Amniotic epithelial cell (primary cell): Measurements from ENCODE around the gene TBC1D8B.

Source experiments
- DNase-seq: peaks from one replicate; pipeline ENCODE4 v3.0.0-alpha.2; 2010; ENCODE audit warnings: low read depth

Gene TBC1D8B

DNA sequence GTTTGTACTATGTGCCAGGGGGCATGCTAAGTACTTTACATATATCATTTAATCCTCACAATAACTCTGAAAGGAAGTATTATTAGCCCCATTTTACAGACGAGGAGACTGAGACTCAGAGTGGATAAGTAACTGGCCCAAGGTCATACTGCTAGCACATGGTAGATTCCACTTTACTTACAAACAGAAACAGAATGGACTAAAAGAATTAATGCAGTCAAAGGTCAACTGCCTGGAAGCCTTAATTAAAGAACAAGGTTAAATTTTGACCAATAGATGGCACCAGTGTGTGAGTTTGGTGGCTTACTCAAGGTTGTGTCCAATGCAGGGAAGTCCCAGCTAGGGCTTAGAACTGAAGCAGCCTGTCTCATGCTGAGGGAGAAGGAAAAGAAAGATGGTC, 96.0 kb downstream of the TBC1D8B start:
- DNase-seq, result peak; percentile 63

DNA sequence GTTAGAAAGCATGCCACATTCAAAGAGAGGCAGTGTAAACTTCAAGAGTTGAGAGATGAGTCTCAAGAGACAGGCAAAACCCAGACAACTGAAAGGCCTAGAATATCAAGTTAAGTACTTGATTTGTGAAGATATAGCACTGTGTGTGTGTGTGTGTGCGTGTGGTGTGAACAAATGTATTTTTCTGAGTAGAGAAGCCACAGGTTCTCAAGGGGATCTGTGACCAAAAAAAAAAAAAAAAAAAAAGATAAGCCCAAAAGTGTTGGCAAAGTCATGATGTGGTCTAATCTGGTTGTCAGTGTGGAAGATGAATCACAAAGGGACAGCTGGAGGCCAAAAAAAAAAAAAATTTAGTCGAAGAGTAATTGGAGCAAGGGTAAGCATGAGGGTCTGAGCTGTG, 96.8 kb downstream of the TBC1D8B start:
- DNase-seq, result no peak

DNA sequence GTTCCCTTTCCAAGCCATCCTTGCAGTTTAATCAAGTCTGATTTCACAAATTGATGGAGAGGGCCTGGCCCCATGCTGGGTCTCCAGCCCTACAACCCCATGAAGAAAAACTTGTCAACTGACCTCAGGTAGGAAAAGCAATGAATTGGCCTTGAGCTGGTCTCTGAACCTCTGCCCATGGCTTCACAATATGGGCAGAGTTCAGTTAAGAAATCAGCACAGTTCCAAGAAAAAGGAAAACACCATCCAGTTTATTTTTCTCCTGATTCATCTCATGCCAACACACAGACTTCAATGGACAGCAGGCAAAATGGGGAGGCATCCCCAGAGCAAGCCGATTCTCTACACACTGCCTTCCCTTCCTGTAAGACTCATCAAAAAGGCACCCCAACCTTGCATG, 97.4 kb downstream of the TBC1D8B start:
- no peak for DNase-seq

DNA sequence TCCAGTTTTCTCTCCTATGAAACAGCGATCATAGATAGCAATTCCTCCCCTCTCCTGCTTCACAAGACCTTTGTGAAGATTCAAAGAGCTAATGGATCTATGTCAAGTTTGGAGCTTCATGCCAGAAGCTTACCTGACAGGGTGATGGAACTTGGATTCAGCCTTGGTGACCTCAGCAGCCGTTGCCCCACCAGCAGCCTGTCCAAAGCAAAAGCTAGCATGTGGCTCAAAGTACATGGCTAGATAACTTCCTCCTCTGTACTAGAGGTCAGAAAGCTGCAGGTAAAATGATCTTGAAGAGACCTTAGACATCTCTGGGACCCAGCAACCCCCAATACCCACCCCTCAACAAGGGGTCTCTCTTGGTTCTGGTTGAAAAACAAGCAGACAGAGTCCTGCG, 98.9 kb downstream of the TBC1D8B start:
- DNase-seq, result no peak

DNA sequence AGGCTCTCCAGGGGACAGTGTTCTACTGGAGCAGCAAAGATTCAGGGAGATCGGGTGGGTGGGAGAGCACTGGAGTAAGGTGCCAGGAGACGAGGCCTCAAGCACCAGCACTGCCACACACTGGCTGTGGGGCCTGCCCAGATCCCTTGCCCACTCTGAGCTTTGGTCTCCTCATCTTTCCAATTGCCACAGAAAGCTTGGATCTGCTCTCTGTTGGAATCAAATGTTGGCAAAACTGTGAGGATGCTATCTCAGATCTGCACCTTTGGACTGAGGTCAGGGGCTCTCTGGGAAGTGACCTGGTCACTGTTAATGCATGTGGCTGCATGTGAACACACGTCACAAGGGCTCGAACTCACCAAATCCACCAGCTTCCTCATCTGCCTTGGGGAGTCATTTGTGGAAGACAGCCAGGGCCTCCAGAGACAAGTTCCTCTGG, 99.3 kb downstream of the TBC1D8B start:
- DNase-seq, result no peak

DNA sequence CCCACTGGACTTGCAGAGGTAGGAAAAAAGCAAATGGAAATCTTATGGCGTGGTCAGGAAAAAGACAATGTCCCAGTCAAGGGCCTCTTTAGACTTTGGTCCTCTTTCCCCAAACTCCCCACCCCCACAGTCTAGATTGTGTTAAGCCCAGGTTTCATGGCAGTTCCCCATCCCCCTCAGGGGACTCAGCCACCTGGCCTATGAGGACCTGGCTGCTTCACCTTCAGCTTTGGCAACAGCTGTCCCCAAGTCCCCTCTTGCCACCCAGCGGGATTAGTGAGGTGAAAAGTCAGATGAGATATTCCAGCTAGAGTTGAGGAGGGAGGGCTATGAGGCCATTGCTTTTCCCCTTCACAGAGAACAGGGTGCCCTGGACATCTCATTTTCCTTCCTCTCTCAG, 100.2 kb downstream of the TBC1D8B start:
- DNase-seq, result no peak

DNA sequence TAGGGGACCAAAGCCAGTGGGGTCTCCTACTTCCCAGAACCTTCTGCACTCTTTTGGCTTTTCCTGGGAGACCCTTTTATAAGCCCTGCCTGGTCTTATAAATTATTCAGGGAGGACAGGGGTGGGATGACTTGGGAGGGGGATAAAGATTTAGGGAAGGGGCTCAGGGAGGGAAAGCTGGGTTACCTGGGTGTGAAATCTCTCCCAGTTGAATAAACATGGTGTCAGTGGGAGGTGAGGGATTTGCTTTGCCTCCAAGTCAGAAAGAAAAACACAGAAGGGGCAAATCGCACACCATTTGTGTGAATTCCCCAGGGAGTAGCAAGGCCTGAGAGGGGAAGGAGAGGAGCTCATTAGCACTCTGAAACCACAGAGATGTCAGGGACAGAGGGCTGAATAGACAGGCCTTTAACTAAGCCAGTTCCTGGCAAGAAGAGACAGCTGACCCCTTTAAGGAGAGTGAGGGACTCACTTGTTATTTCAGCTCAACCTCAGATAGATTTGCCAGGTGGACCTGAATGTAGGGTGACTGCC, 100.9 kb downstream of the TBC1D8B start, which contains the start of gene RIPPLY1:
Gene RIPPLY1, minus strand, starts transcription at position 51 of the 534 bp plus-strand sequence. CDS start 54 bp downstream, outside the sequence.
- DNase-seq, result no peak

DNA sequence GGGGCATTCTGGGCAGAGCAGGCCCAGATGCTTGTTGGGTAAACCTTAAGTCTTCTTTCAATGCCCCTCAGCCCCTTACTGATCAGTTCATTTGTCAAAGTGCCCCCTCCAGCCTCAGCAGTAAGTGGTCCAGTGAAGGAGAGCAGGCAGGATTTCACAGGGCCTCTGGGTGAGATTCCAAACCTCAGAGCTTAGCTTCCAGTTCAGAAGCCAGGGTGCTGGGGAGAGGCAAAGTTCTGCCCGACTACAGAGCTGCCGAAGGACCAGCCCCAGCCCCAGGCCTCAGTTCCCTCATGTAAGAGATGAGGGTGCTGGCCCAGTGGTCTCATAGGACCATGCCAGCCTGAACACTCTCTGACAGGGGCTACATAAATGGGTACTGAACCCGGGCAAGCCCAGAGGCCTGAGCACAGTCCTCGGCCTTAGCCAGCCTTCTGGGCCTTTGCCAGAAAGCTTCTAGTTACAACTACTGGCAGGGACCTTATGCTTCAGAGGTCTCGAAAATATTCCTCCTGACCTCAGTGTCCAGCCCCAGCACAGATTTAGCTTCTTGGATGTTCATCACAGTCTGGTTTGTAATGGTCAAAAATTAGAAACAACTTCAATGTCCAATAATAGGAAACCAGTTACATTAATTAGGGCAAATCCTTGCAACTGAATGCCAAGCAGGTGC, 101.5 kb downstream of the TBC1D8B start:
- no peak for DNase-seq

DNA sequence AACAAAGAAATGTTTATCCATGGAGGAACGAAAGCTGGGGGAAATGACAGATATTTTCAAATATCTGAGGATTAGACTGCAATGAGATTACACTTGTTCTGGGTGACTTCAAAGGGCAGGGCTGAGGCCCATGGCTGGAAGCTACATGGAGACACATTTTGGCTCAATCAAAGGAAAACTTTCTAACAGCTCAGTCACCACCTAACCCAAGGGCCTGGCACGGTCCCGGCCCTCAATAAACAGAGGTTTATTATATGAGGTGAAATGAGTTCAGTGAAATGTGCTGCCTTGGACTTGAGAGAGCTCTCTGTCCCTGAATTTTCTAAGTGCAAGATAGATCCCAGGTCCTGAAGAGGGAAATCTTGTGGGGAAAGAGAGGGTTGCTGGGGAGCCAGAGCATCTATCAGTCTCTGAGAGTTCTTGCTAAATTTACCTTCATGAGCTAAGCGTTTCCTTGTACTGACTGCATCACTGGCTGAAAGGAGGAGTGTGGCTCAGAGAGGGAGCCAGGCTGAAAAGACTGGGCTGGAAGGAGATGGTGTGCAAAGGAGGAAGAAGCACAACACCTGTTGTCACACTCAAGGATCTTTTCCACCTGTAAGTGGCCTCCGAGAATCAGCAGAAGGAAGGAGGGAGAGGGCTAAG, 102.7 kb downstream of the TBC1D8B start:
- no peak for DNase-seq

DNA sequence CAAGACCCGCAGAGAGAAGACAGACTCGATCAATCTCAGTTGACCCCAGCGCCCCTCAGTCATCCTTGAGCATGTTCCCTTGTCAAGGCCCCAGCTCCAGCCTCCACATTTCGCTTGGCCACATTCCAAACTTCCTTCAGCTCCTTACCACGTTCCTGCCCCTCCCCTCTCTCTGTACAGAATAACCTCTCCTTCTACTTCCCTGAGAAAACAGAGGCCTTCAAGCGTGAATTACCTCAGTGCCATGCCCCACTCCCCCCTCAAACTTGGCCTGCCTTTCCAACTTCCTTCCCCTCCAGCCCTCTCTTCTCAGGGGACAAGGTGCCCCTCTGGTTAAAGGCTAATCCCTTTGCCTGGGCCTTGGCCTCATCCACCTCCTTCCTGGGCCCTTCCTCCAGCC, 103.9 kb downstream of the TBC1D8B start:
- peak; percentile 28 for DNase-seq

DNA sequence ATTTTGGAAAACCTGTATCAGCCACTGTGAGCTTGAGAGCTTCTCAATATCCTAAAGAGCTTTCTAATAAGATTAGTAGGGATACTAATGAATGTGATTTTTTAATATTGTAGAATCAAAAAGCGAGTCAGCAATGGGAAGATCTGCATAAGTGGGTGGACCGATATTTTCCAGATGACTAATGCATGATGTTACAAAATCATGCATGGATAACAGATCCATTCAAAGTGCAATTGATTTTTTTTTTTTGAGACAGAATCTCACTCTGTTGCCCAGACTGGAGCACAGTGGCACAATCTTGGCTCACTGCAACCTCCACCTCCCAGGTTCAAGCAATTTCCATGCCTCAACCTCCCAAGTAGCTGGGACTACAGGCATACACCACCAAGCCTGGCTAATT, 110.4 kb downstream of the TBC1D8B start:
- peak; percentile 25 for DNase-seq

DNA sequence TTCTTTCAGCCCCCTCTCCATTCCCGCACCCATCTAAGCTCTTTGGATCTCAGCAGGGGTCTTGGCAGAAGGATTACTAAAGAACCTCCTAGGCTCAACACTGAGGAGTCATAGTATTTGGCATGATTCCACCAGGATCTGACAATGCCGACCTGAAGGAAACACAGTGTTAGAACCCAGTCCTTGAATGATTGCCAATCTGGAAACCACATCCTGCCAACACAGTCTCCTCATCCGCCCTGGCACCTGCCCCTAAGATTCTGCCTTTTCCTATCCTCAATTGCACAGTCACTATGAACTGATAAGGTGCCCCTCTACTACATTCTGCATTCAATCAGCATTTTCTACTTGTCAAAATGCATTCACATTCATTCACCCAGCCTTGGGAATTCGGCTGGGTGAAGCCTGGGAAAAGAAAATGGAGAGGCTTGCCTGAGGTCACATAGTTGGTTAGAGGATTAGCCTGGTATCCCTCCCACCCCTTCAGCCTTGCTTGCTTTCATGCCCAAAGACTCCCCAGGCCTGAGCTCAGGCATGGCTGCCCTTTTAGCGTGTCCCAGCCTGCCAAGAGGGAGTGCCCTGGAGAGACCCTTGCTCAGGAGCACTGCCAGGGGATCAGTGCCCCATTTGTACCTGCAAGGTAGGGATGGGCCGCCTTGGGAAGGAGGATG, 115.5 kb downstream of the TBC1D8B start:
- DNase-seq, result peak; percentile 80

DNA sequence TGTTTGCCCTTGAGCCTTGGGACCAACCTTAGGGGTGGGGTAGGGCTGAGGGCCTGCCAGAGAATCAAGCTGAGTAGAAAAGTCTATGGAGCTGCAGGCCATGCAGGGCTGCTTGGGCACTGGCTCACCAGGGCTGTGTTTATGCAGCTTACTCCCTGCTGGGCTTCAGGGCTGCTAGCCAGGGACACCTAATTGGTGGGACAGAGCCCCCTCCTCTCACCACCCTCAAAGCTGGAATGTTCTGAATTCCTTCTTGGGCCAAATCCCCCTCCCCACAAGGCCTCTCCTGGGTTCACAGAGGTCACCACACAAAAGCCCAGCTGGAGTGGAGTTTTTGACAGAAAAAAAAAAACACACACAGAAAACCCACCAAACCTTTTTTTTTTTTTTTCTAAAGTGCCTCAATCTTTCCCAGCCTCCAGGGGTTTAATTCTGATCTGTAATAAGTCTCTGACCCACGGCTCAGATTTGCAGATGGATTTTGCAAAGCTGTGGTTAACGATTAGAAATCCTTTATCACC, 117.5 kb downstream of the TBC1D8B start, which contains the start of gene CLDN2:
Gene CLDN2, plus strand, starts transcription at position 471 of the 521 bp plus-strand sequence. CDS start 7,827 bp downstream, outside the sequence.
- no peak for DNase-seq

DNA sequence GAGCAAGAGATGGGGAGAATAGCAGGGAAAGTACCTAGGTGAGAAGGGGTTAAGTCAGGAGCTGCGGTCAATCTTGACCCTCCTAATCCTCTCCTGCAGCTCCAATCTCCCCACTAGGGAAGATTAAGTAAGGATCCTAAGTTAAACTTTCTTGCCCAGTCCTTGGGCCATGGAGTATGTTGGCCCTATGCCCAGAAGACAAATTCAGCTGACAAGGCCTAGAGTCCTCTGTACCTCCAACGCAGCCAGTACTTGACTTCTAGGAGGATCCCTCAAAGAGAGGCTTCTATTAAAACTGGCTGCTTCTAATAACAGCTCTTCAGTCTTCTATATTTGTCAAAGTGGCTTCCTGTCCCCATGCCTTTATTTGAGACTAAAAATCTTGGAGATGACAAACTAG, 119.2 kb downstream of the TBC1D8B start:
- DNase-seq, result no peak
